SH-SY5Y (cell line): ENCODE measurements around the gene PP2D1.

ENCODE experiments used
- GATA2 ChIP-seq: IDR thresholded peaks from 2 replicates; pipeline ENCODE4 v1.6.1; 2011; ENCODE audit warnings: mild to moderate bottlenecking, low read depth, low read length
- GATA3 ChIP-seq: IDR thresholded peaks from 2 replicates; pipeline ENCODE4 v1.6.1; 2011; ENCODE audit warnings: low read depth, mild to moderate bottlenecking, low read length, moderate library complexity

DNA sequence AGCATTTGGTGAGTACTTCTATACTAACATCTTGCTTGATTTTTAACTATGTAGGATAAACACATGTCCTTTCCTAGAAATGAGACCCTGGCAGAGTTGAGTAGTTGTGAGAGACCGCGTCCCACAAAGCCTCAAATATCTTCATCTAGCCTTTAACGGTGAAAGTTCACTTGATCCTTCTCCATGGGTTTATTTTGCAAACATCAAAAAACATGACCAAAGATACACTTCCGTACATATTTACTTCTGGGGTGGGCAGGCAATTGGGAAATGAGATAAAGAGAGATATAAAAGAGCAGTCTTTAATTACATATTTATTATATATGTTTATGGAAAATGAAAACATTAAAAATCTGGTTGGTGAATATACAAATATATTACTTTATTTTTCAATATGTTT, 23.0 kb upstream of the PP2D1 start:
- TF ChIP-seq GATA3 (no peak), GATA2 (no peak)
